HEK293T (cell line): ENCODE data around the gene SPIRE2.

ENCODE experiments used
- ARNT ChIP-seq: fragments of 450-650 bp; IDR thresholded peaks from 2 replicates; pipeline ENCODE4 v1.6.1; 2017; ENCODE audit warnings: mild to moderate bottlenecking
- BHLHE40 ChIP-seq: fragments of 450-650 bp; IDR thresholded peaks from 2 replicates; pipeline ENCODE4 v1.6.1; 2016; ENCODE audit warnings: mild to moderate bottlenecking, moderate library complexity, borderline replicate concordance
- ELF4 ChIP-seq: fragments of 450-650 bp; IDR thresholded peaks from 2 replicates; pipeline ENCODE4 v1.6.1; 2017; ENCODE audit warnings: antibody characterized with exemption
- FOXM1 ChIP-seq: fragments of 450-650 bp; IDR thresholded peaks from 2 replicates; pipeline ENCODE4 v1.6.1; 2017; ENCODE audit warnings: mild to moderate bottlenecking, borderline replicate concordance
- L3MBTL2 ChIP-seq: fragments of 450-650 bp; conservative IDR thresholded peaks from 2 replicates; pipeline ENCODE4 v1.6.1; 2016; ENCODE audit warnings: mild to moderate bottlenecking
- SP1 ChIP-seq: fragments of 450-650 bp; IDR thresholded peaks from 2 replicates; pipeline ENCODE4 v1.6.1; 2017
- SUZ12 ChIP-seq: fragments of 450-650 bp; IDR thresholded peaks from 2 replicates; pipeline ENCODE4 v1.6.1; 2016; ENCODE audit warnings: mild to moderate bottlenecking
- TARDBP ChIP-seq: fragments of 450-650 bp; IDR thresholded peaks from 2 replicates; pipeline ENCODE4 v1.6.1; 2016
- ZNF384 ChIP-seq: fragments of 450-650 bp; IDR thresholded peaks from 2 replicates; pipeline ENCODE4 v1.6.1; 2016

DNA sequence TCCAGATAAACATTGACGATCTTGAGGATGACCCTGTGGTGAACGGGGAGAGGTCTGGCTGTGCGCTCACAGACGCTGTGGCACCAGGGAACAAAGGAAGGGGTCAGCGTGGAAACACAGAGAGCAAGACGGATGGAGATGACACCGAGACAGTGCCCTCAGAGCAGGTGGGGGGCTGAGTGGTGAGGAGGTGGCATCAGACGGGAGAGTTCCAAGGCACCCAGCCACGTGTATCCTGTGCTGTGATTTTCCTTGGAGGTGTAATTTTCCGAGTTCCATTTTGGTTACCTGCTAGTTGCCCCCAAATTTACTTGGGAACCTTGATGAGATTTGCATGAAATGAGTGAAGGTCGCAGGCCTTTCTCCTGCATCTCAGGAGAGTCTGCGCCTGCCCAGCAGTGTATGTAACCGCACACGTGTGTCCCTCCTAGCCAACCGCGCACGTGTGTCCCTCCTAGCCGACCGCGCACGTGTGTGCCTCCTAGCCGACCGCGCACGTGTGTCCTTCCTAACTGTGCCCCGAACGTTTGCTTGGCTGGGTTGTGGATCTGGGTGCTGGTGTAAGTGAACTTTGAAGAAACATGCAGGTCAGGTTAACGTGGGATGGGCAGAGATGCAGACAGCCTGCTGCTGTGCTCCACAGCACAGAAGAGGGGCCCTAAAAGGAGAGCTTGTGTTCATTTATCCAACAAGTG lies 55.2 kb downstream of the SPIRE2 start:
- TF ChIP-seq BHLHE40: no peak
- no peak for TF ChIP-seq ARNT
- no peak for TF ChIP-seq TARDBP
- no peak for TF ChIP-seq L3MBTL2
- no peak for TF ChIP-seq FOXM1
- no peak for TF ChIP-seq ELF4
- no peak for TF ChIP-seq ZNF384
- TF ChIP-seq SUZ12: no peak
- no peak for TF ChIP-seq SP1
